GM21390 (cell line): ENCODE results near the gene C19orf81.
"Not testable (repeated sequence)": the region's sequence is repeated elsewhere in the genome, so short reads cannot be mapped to it uniquely, and the experiment has no call there.

Source experiments
- ATAC-seq: cut with Tn5 transposase; IDR thresholded peaks from one replicate; pipeline ENCODE4 v1.9.1; 2021; ENCODE audit not compliant: unreplicated experiment

The C19orf81 gene

DNA sequence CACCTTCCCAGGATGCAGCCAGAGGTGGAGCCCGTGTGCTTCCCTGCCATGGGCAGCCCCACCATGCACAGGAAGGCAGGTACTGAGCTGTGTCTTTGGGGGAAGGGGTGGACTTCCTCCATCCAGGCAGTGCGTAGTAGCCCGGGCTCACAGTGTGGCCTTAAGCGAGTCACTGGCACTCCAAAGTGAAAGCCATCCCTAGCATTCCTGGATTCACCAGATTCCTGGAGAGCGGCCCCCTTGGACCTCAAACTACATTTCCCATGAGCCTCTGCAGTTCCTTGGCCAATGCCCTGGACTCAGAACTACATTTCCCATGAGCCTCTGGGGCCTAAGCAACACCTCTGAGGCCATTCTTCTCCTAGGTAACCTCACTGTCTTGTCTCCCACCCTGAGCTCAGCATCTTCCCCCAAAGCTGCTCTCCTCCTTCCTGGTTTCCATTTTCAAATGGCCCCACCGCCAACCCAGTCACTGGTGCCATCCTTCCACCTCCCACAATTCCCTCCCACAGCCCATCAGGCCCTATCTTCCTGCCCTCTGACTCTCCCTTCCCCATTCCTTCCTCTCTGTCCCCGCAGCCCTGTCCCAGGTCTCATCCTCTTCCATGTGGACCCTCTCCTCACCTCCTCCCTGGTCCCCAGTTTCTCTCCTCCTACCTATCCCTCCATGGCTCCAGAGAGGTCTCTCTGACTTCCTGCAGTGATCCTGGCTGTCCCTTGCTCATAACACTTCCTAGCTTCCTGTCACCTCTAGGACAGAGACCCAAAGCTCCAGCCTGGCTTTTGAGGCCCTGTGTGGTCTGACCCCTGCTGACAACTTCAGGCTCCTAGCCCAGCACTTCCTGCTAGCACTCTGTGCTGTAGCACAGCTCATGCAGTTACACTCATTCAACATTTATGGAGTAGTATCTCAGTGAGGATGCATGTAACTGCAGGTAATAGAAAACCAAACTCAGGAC is at the start of gene C19orf81:
Gene C19orf81 (plus strand): TSS at position 13 of the 959 bp plus-strand sequence. CDS start 0 bp downstream, at position 13.
- no peak for ATAC-seq

GRCh38 chr19:50601407-50602088 is 47.7 kb upstream of the C19orf81 start:
- ATAC-seq: no peak

- ATAC-seq: no peak
Measured at GRCh38 chr19:50602089-50602422, 47.2 kb upstream of the C19orf81 start.

DNA sequence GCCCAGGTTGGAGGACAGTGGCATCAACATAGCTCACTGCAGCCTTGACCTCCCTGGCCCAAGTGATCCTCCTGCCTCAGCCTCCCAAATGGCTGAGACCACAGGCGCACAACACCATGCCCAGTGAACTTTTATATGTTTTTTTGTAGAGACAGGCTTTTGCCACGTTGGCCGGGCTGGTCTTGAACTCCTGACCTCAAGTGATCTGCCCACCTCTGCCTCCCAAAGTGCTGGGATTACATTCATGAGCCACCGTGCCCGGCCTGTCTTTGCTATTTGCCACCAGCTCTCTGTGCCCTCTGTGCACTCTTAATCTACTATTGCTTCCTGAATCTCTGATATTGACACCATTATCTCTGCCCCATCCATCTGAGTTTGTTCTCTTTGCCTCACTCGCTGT is 46.7 kb upstream of the C19orf81 start:
- no peak for ATAC-seq

DNA sequence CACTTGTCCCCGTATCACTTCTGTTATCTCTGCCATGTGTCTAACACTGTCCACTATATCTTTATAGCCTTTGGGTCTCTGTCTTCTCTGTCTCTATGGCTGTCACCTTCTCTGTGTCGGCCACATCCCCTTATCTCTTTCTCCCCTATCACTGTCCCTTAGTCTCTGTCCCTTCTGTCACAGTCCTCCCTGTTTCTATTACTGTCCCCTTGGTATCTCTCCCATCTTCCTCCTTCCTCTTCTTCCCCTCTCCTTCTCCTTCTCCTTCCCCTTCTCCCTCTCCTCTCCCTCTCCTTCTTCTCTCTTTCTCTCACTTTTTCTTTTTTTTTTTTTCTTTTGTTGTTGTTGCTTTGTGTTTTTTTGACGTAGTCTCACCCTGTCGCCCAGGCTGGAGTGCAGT is 46.3 kb upstream of the C19orf81 start:
- no peak for ATAC-seq

DNA sequence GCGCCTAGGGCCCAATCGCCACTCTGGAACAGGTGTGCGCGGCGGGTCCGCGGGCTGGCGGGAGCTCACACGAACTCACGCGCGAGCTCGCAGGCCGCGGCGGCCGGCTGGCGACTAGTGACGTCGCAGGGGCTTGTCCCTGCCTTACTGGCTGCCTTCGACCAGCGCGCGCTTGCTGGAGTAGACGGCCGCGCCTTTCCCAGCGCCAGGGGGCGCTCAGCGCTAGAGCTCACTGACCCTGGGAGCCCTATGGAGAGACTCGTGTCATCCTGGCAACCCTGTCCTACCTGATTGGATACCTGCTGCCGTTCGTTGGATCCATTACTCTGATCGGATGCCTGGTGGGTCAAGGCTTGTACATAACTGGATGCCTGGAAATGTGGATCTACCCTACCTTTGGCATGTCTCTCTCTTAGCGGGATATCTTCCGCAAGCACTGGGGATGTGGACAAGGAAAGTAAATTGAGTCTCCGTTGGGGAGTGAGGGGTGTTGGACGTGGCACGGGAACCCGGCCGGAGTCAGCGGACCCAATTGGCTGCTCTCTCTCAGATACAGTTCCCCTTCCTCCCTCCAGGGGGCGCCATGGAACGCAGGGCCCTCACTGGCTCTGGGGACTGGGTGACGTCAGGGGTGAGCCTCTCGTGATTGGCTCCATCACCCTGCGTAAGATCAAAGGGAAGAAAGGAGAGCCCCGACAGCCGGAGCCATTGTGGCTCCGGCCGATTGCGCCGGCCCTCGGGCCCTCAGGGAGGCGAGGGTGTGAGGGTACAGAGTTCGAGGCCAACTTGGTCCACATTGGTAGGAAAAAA is 44.8 kb upstream of the C19orf81 start:
- not testable (repeated sequence) for ATAC-seq

- not testable (repeated sequence) for ATAC-seq
Measured at GRCh38 chr19:50606059-50606836, 43.0 kb upstream of the C19orf81 start.

- no peak for ATAC-seq
Measured at GRCh38 chr19:50607388-50607787, 41.9 kb upstream of the C19orf81 start.

- no peak for ATAC-seq
Measured at GRCh38 chr19:50607874-50608785, 41.1 kb upstream of the C19orf81 start.

DNA sequence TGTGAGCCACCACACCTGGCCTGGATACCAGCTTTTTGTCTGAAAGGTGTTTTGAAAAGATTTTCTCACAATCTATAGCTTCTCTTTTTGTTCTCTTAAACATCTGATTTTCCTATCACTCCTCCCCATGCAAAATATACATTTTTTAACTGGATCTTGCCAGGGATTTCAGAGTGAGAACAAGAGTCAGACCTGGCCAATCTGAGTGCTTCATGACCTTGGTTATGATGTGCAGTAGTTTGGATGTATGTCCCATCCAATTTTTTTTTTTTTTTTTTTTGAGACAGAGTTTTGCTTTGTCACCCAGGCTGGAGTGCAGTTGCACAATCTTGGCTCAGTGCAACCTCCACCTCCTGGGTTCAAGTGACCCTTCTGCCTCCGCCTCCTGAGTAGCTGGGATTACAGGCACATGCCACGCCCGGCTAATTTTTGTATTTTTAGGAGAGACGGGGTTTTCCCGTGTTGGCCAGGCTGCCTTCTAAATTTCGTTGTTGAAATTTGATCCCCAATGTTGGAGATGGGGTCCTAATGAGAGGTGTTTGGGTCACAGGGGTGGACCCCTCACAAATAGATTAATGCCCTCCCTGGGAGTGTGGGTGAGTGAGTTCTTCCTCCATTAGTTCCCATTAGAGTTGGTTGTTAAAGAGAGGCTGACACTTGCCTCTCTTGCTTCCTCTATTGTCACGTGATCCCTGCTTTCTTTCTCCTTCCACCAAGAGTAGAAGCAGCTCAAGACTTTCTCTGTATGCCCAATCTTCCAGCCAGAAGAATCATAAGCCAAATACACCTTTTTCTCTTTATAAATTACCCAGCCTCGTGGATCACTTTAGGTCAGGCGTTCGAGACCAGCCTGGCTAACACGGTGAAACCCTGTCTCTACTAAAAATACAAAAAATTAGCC is 36.5 kb upstream of the C19orf81 start:
- ATAC-seq: not testable (repeated sequence)

GRCh38 chr19:50618379-50618778 is 30.9 kb upstream of the C19orf81 start:
- ATAC-seq: not testable (repeated sequence)

- not testable (repeated sequence) for ATAC-seq
Measured at GRCh38 chr19:50619184-50619583, 30.1 kb upstream of the C19orf81 start.

GRCh38 chr19:50620394-50620906 is 28.8 kb upstream of the C19orf81 start:
- not testable (repeated sequence) for ATAC-seq

DNA sequence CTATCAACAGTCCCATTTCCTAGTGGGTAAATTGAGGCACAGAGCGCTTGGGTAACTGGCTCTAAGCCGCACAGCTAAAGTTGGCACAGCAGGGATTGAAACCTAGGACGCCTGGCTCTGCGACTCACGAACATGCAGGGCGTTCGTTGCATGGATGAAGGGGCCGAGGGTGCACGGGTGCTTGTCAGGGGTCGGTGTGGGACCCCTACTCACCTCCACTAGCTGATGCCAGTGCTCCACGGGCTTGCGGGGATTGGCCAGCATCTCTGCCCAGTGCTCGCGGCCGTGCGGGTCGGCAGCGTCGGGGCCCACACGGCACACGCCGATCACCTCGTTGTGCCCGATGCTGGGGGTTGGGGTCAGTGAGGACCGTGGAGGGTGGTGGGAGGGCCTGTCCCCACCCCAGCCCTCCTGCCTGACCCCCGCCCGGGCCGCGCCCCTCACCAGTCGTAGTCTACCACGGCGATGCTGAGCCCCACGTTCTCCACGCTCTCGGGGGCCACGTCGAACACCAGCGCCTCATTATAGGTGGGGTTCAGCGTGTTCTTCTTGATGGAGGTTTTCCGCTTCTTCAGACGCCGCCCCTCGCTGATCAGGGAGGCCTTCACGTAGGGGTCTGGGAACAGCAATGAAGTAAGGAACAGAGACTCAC is 24.2 kb upstream of the C19orf81 start:
- ATAC-seq: no peak

DNA sequence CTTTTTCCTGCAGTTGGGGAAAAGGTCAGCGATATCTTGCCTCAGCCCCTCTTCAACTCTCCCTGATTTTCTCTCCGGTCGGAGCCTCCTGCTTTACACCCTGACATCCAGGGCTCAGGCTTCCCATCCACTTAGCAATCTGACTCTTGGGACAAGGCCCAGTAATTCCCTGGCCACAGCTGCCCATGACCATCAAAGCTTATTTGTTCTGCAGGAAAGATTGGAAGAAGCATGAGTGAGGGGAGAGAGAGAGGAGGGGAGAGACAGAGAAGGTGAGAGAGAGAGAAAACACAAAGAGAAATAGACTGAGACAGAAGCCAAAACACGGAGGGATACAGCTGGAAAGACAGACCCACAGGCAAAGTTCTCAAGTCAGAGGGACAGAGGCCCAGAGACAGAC is 23.2 kb upstream of the C19orf81 start:
- ATAC-seq: no peak

- no peak for ATAC-seq
Measured at GRCh38 chr19:50626795-50627194, 22.4 kb upstream of the C19orf81 start.

- no peak for ATAC-seq
Measured at GRCh38 chr19:50628146-50628545, 21.1 kb upstream of the C19orf81 start.

GRCh38 chr19:50628551-50628950 is 20.7 kb upstream of the C19orf81 start:
- no peak for ATAC-seq
